Chondrocyte (in vitro differentiated cells): Measurements from ENCODE around the gene LRFN5. TPM values are rescaled to one million over a fixed set of nuclear protein-coding genes. Genes with fewer than 3 reads are reported as not detected.

Source experiments
- DNase-seq: peaks from one replicate; pipeline ENCODE4 v3.0.0; 2021; ENCODE audit warnings: mixed read lengths, low spot score
- H3K27ac Mint-ChIP-seq: one replicate; pipeline ENCODE4 v1.8.0; 2021; ENCODE audit warnings: mild to moderate bottlenecking, moderate library complexity, mixed read lengths; ENCODE audit not compliant: unreplicated experiment
- H3K27me3 Mint-ChIP-seq: 2 replicates; pipeline ENCODE4 v1.8.0; 2021; ENCODE audit warnings: low read depth, mixed read lengths
- H3K36me3 Mint-ChIP-seq: 2 replicates; pipeline ENCODE4 v1.8.0; 2021; ENCODE audit warnings: low read depth, mixed read lengths
- H3K4me1 Mint-ChIP-seq: 2 replicates; pipeline ENCODE4 v1.8.0; 2021; ENCODE audit warnings: low read depth, mild to moderate bottlenecking, mixed read lengths
- H3K4me3 Mint-ChIP-seq: one replicate; pipeline ENCODE4 v1.8.0; 2021; ENCODE audit warnings: mild to moderate bottlenecking, moderate library complexity, mixed read lengths; ENCODE audit not compliant: unreplicated experiment
- H3K9me3 Mint-ChIP-seq: 2 replicates; pipeline ENCODE4 v1.8.0; 2021; ENCODE audit warnings: low read depth, mixed read lengths
- CTCF ChIP-seq: fragments of 200-600 bp; sonication (generic); IDR thresholded peaks from 2 replicates; pipeline ENCODE4 v1.5.0; 2021; ENCODE audit warnings: antibody characterized with exemption, mild to moderate bottlenecking, moderate library complexity
- total RNA-seq: library from RNA; stranded (reverse); gene quantifications from 3 replicates; pipeline ENCODE4 v1.2.1, GENCODE V29; 2021

LRFN5 gene
- total RNA-seq, 1 donor from 2014 or later, result not detected

- H3K4me1 Mint-ChIP-seq, result no peaks in the 10 kb centered on the region
- no peak for TF ChIP-seq CTCF
- no peaks in the 10 kb centered on the region for H3K9me3 Mint-ChIP-seq
- H3K27ac Mint-ChIP-seq, result no peak overlapping the region
- peaks cover 24% of the 10 kb centered on the region for H3K27me3 Mint-ChIP-seq
- H3K4me3 Mint-ChIP-seq, result no peak overlapping the region
- H3K36me3 Mint-ChIP-seq, result no peaks in the 10 kb centered on the region
- no peak for DNase-seq
These were observed 8.4 kb downstream of the LRFN5 start for GRCh38 chr14:41615011-41615595.

GRCh38 chr14:41623736-41624135, 17.1 kb downstream of the LRFN5 start:
- no peak for TF ChIP-seq CTCF
- Mint-ChIP-seq H3K9me3 (no peaks in the 10 kb centered on the region), H3K27ac (no peak overlapping the region), H3K36me3 (no peaks in the 10 kb centered on the region), H3K4me3 (no peak overlapping the region), H3K4me1 (no peaks in the 10 kb centered on the region), H3K27me3 (peaks cover 15% of the 10 kb centered on the region)
- no peak for DNase-seq

- H3K27me3 Mint-ChIP-seq, result peaks cover 10% of the 10 kb centered on the region
- no peak for TF ChIP-seq CTCF
- H3K36me3 Mint-ChIP-seq, result no peaks in the 10 kb centered on the region
- no peak overlapping the region for H3K4me3 Mint-ChIP-seq
- DNase-seq, result no peak
- H3K4me1 Mint-ChIP-seq, result no peaks in the 10 kb centered on the region
- H3K9me3 Mint-ChIP-seq, result no peaks in the 10 kb centered on the region
- no peak overlapping the region for H3K27ac Mint-ChIP-seq
These were observed 23.2 kb downstream of the LRFN5 start for GRCh38 chr14:41629876-41630275.

GRCh38 chr14:41634286-41634685, 27.6 kb downstream of the LRFN5 start:
- Mint-ChIP-seq H3K9me3 (no peaks in the 10 kb centered on the region), H3K4me3 (no peak overlapping the region), H3K36me3 (no peaks in the 10 kb centered on the region), H3K27ac (no peak overlapping the region), H3K4me1 (no peaks in the 10 kb centered on the region), H3K27me3 (peaks cover 9% of the 10 kb centered on the region)
- TF ChIP-seq CTCF, result no peak
- no peak for DNase-seq

- no peaks in the 10 kb centered on the region for H3K36me3 Mint-ChIP-seq
- no peaks in the 10 kb centered on the region for H3K9me3 Mint-ChIP-seq
- TF ChIP-seq CTCF, result no peak
- no peaks in the 10 kb centered on the region for H3K4me1 Mint-ChIP-seq
- H3K4me3 Mint-ChIP-seq, result no peak overlapping the region
- H3K27ac Mint-ChIP-seq, result no peak overlapping the region
- no peak for DNase-seq
- H3K27me3 Mint-ChIP-seq, result no peaks in the 10 kb centered on the region
These were observed 30.1 kb downstream of the LRFN5 start for GRCh38 chr14:41636492-41637392.
